A549 (cell line): ENCODE data around the gene LARP1B. TPM values are rescaled to one million over a fixed set of nuclear protein-coding genes. Genes with fewer than 3 reads are reported as not detected.

ENCODE experiments used
- ATAC-seq, 2 experiments: fragments of 200-7000 bp in 1 of 2; fragments of >200 bp in 1 of 2; cut with Nextera tagmentation in 1 of 2; cut with Tn5 transposase in 1 of 2; 3 replicates each; pipeline versions ENCODE4 v1.8.0 to v1.9.1; 2018 to 2020; ENCODE audit warnings: mild to moderate bottlenecking in 1 of 2, moderate library complexity in 1 of 2
- CTCF ChIA-PET: fragments of 300-600 bp; sonication (Branson Sonifier 250); formaldehyde crosslinking; extraction: SDS; loops from one replicate; lab custom pipeline; 2021; ENCODE audit warnings: antibody characterized with exemption, inconsistent platforms; lab: Yijun Ruan, JAX
- POLR2A ChIA-PET: fragments of 350-600 bp; formaldehyde crosslinking; extraction: SDS; loops from one replicate; lab custom pipeline; 2021; ENCODE audit warnings: antibody characterized with exemption, inconsistent platforms; lab: Yijun Ruan, JAX
- DNase-seq, 2 experiments: peaks; one replicate each; pipeline versions ENCODE4 v3.0.0 to v3.0.0-alpha.2; 2011 to 2016; ENCODE audit warnings: low read depth in 1 of 2, low spot score in 1 of 2
- FAIRE-seq: peaks from 2 replicates; lab custom pipeline; 2011; peaks lifted over from hg19 to GRCh38; lab: Jason Lieb, UNC
- H3K27ac ChIP-seq, 2 experiments: fragments of >200 bp; sonication (Bioruptor Twin); formaldehyde crosslinking; 3 replicates each; pipeline ENCODE4 v1.5.1; 2016 to 2017
- H3K4me1 ChIP-seq: fragments of >200 bp; sonication (Bioruptor Twin); formaldehyde crosslinking; 3 replicates; pipeline ENCODE4 v1.6.1; 2016
- H3K4me2 ChIP-seq: fragments of >200 bp; sonication (Bioruptor Twin); formaldehyde crosslinking; 3 replicates; pipeline ENCODE4 v1.6.1; 2016
- H3K4me3 ChIP-seq: fragments of >200 bp; sonication (Bioruptor Twin); formaldehyde crosslinking; 3 replicates; pipeline ENCODE4 v1.5.1; 2016
- H3K9me3 ChIP-seq: fragments of >200 bp; sonication (Bioruptor Twin); formaldehyde crosslinking; 3 replicates; pipeline ENCODE4 v1.6.1; 2016
- BHLHE40 ChIP-seq: IDR thresholded peaks from 2 replicates; pipeline ENCODE4 v1.6.1; 2012; ENCODE audit warnings: low read depth, low read length, inconsistent platforms
- CBX8 ChIP-seq: fragments of 200-600 bp; sonication (generic); IDR thresholded peaks from 2 replicates; pipeline ENCODE4 v1.6.1; 2016
- CHD2 ChIP-seq: fragments of 150-350 bp; IDR thresholded peaks from 2 replicates; pipeline ENCODE4 v1.6.1; 2014; ENCODE audit warnings: low read length; ENCODE audit not compliant: partially characterized antibody
- EHMT2 ChIP-seq: fragments of 200-600 bp; sonication (generic); IDR thresholded peaks from 2 replicates; pipeline ENCODE4 v1.6.1; 2016; ENCODE audit warnings: antibody characterized with exemption, low read depth, mild to moderate bottlenecking, moderate library complexity
- ESRRA ChIP-seq: fragments of 150-350 bp; IDR thresholded peaks from 2 replicates; pipeline ENCODE4 v1.6.1; 2014; ENCODE audit warnings: mild to moderate bottlenecking, low read length, borderline replicate concordance
- FOSB ChIP-seq: fragments of 250-450 bp; sonication (Bioruptor Pico); IDR thresholded peaks from 2 replicates; pipeline ENCODE4 v1.5.0; 2020; ENCODE audit warnings: mild to moderate bottlenecking, moderate library complexity
- FOSL2 ChIP-seq, 2 experiments: fragments of 450-650 bp in 1 of 2; fragments of >200 bp in 1 of 2; sonication (Bioruptor Twin) in 1 of 2; formaldehyde crosslinking; IDR thresholded peaks; 2 replicates each; pipeline versions ENCODE4 v1.5.0 to v1.6.1; 2016 to 2020; ENCODE audit warnings: mild to moderate bottlenecking in 1 of 2, moderate library complexity in 1 of 2
- FOXS1 ChIP-seq: fragments of 250-450 bp; sonication (Bioruptor Pico); IDR thresholded peaks from 2 replicates; pipeline ENCODE4 v1.5.0; 2020; ENCODE audit warnings: mild to moderate bottlenecking, moderate library complexity
- HDAC2 ChIP-seq: fragments of 200-600 bp; sonication (generic); IDR thresholded peaks from 2 replicates; pipeline ENCODE4 v1.6.1; 2016
- JUN ChIP-seq, 2 experiments: fragments of >200 bp; sonication (Bioruptor Twin); formaldehyde crosslinking; IDR thresholded peaks; 2 replicates in 1 of 2; 3 replicates in 1 of 2; pipeline ENCODE4 v1.6.1; 2016 to 2017
- KDM1A ChIP-seq: fragments of 200-600 bp; sonication (generic); IDR thresholded peaks from 2 replicates; pipeline ENCODE4 v1.6.1; 2016; ENCODE audit warnings: low read depth, mild to moderate bottlenecking
- KDM5A ChIP-seq: fragments of 200-600 bp; sonication (generic); IDR thresholded peaks from 2 replicates; pipeline ENCODE4 v1.6.1; 2016; ENCODE audit warnings: antibody characterized with exemption, mild to moderate bottlenecking
- MAFK ChIP-seq: fragments of 450-650 bp; IDR thresholded peaks from 2 replicates; pipeline ENCODE4 v1.6.1; 2014; ENCODE audit not compliant: partially characterized antibody
- NFE2L2 ChIP-seq: fragments of 150-350 bp; conservative IDR thresholded peaks from 2 replicates; pipeline ENCODE4 v1.6.1; 2014; ENCODE audit warnings: low read length
- NPAS2 ChIP-seq: fragments of 250-450 bp; sonication (Bioruptor Pico); IDR thresholded peaks from 2 replicates; pipeline ENCODE4 v1.8.0; 2022; ENCODE audit warnings: mild to moderate bottlenecking, moderate library complexity, borderline replicate concordance
- POLR2A ChIP-seq: IDR thresholded peaks from 2 replicates; pipeline ENCODE4 v1.6.1; 2012; ENCODE audit warnings: mild to moderate bottlenecking, low read length
- RARB ChIP-seq: fragments of 250-450 bp; sonication (Bioruptor Pico); IDR thresholded peaks from 2 replicates; pipeline ENCODE4 v1.8.0; 2021; ENCODE audit warnings: mild to moderate bottlenecking, moderate library complexity
- RCOR1 ChIP-seq: fragments of 150-350 bp; IDR thresholded peaks from 2 replicates; pipeline ENCODE4 v1.6.1; 2014; ENCODE audit warnings: antibody characterized with exemption, low read length, low read depth
- SMC3 ChIP-seq: fragments of >200 bp; sonication (Bioruptor Twin); formaldehyde crosslinking; IDR thresholded peaks from 3 replicates; pipeline ENCODE4 v1.6.1; 2018; ENCODE audit warnings: inconsistent platforms
- SREBF2 ChIP-seq: fragments of 450-650 bp; IDR thresholded peaks from 2 replicates; pipeline ENCODE4 v1.6.1; 2014; ENCODE audit warnings: mild to moderate bottlenecking, moderate library complexity
- TP53 ChIP-seq: fragments of 250-450 bp; sonication (Bioruptor Pico); IDR thresholded peaks from 2 replicates; pipeline ENCODE4 v1.5.0; 2021; ENCODE audit warnings: mild to moderate bottlenecking, moderate library complexity
- ZC3H11A ChIP-seq: fragments of 450-650 bp; IDR thresholded peaks from 2 replicates; pipeline ENCODE4 v1.6.1; 2014; ENCODE audit warnings: antibody characterized with exemption, mild to moderate bottlenecking
- ZFP36 ChIP-seq: fragments of 450-650 bp; IDR thresholded peaks from 2 replicates; pipeline ENCODE4 v1.6.1; 2014; ENCODE audit warnings: borderline replicate concordance; ENCODE audit not compliant: partially characterized antibody
- ZNF302 ChIP-seq: fragments of 250-450 bp; sonication (Bioruptor Pico); IDR thresholded peaks from 2 replicates; pipeline ENCODE4 v1.9.0; 2021; ENCODE audit warnings: inconsistent platforms, mild to moderate bottlenecking, moderate library complexity
- WGBS: methylation state at CpG from one replicate; pipeline ENCODE4 v1.1.6; 2017; ENCODE audit errors: missing lambda C conversion rate; 5-methylcytosine and 5-hydroxymethylcytosine counted together
- polyA plus RNA-seq, 4 experiments: library from polyadenylated mRNA; depleted of rRNA in 3 of 4; stranded (reverse); fragments of >200 nt; fragmentation: RNase III in 1 of 4; extraction: RNeasy Plus Mini Kit Qiagen cat#74134 plus additional on column Dnase treatment in 1 of 4; gene quantifications; 2 replicates in 3 of 4; 3 replicates in 1 of 4; pipeline ENCODE4 v1.2.3, GENCODE V29; 2011 to 2017
- TF ChIP-seq, protein P1 (sequence below): fragments of 250-450 bp; sonication (Bioruptor Pico); IDR thresholded peaks from 2 replicates; pipeline ENCODE4 v1.5.0; 2020; ENCODE audit warnings: low read depth, mild to moderate bottlenecking, moderate library complexity
- TF ChIP-seq, protein P2 (sequence below): fragments of 250-450 bp; sonication (Bioruptor Pico); IDR thresholded peaks from 2 replicates; pipeline ENCODE4 v1.5.0; 2021; ENCODE audit warnings: mild to moderate bottlenecking, moderate library complexity, borderline replicate concordance
- TF ChIP-seq, protein P3 (sequence below): IDR thresholded peaks from 2 replicates; pipeline ENCODE4 v1.6.1; 2012
- TF ChIP-seq, protein P4 (sequence below): IDR thresholded peaks from 2 replicates; pipeline ENCODE4 v1.6.1; 2012; ENCODE audit warnings: low read depth, borderline replicate concordance

Gene LARP1B
- polyA plus RNA-seq, 2 of the 4 experiments (the other 2 are of a cell fraction) = 8.6 to 25.6 TPM

DNA sequence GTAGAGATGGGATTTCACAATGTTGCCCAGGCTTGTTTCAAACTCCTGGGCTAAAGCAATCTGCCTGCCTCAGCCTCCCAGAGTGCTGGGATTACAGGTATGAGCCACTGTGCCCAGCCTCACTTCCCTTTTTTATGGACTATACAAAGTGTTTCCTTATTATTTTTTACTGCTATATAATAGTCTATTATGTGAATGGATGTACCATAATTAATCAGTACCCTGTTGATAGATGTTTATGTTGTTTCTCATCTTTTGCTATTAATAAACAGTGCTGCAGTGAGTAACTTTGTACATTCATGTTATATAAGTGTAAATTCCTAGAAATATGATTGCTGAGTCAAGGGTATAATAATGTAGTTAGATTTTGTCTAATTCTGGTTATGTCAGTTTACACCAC lies 35.8 kb upstream of the LARP1B start:
- TF ChIP-seq TP53 (CRISPR knock-in tag) (no peak), FOXS1 (CRISPR knock-in tag) (no peak), NPAS2 (CRISPR knock-in tag) (no peak), CBX8 (no peak), ZNF302 (no peak), KDM1A (no peak), SMC3 (no peak), EHMT2 (no peak), MAFK (no peak), RCOR1 (no peak), RARB (no peak), SREBF2 (no peak), ESRRA (no peak), FOSB (CRISPR knock-in tag) (no peak), HDAC2 (no peak)
- TF ChIP-seq, protein P1, sequence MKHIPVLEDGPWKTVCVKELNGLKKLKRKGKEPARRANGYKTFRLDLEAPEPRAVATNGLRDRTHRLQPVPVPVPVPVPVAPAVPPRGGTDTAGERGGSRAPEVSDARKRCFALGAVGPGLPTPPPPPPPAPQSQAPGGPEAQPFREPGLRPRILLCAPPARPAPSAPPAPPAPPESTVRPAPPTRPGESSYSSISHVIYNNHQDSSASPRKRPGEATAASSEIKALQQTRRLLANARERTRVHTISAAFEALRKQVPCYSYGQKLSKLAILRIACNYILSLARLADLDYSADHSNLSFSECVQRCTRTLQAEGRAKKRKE = no peak
- TF ChIP-seq, protein P2, sequence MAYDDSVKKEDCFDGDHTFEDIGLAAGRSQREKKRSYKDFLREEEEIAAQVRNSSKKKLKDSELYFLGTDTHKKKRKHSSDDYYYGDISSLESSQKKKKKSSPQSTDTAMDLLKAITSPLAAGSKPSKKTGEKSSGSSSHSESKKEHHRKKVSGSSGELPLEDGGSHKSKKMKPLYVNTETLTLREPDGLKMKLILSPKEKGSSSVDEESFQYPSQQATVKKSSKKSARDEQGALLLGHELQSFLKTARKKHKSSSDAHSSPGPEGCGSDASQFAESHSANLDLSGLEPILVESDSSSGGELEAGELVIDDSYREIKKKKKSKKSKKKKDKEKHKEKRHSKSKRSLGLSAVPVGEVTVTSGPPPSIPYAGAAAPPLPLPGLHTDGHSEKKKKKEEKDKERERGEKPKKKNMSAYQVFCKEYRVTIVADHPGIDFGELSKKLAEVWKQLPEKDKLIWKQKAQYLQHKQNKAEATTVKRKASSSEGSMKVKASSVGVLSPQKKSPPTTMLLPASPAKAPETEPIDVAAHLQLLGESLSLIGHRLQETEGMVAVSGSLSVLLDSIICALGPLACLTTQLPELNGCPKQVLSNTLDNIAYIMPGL = no peak
- TF ChIP-seq, protein P3, sequence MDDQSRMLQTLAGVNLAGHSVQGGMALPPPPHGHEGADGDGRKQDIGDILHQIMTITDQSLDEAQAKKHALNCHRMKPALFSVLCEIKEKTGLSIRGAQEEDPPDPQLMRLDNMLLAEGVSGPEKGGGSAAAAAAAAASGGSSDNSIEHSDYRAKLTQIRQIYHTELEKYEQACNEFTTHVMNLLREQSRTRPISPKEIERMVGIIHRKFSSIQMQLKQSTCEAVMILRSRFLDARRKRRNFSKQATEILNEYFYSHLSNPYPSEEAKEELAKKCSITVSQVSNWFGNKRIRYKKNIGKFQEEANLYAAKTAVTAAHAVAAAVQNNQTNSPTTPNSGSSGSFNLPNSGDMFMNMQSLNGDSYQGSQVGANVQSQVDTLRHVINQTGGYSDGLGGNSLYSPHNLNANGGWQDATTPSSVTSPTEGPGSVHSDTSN = no peak
- TF ChIP-seq, protein P4, sequence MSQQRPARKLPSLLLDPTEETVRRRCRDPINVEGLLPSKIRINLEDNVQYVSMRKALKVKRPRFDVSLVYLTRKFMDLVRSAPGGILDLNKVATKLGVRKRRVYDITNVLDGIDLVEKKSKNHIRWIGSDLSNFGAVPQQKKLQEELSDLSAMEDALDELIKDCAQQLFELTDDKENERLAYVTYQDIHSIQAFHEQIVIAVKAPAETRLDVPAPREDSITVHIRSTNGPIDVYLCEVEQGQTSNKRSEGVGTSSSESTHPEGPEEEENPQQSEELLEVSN = no peak
- no peak for FAIRE-seq
- H3K9me3 ChIP-seq = no peaks in the 10 kb centered on the region
- ATAC-seq = no peak
- H3K4me3 ChIP-seq = no peak overlapping the region
- ChIA-PET CTCF (no interaction called here), POLR2A (no interaction called here)
- H3K27ac ChIP-seq = no peak overlapping the region
- DNase-seq = no peak
- no peak overlapping the region for H3K4me2 ChIP-seq
- no peaks in the 10 kb centered on the region for H3K4me1 ChIP-seq

DNA sequence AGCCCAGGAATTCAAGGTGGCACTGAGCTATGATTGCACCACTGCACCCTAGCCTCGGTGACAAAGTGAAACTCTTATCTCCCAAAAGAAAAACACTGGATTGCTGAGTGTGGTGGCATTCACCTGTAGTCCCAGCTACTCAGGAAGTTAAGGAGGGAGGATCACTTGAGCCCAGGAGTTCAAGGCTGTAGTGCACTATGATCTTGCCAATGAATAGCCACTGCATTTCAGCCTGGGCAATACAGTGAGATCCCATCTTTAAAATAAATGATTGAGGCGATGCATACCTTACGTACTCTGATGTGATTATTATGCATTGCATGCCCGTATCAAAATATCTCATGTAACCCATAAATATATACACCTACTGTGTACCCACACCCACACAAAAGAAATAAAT lies 31.2 kb upstream of the LARP1B start:
- 94% methylated on average over 4 of the region's 4 CpGs for WGBS
- no peak for TF ChIP-seq POLR2A
- TF ChIP-seq FOSL2 (IDR thresholded peaks at IDR 0.05) = no peak
- TF ChIP-seq FOSL2 (CRISPR knock-in tag; IDR thresholded peaks at IDR 0.05) = no peak
- no peak for TF ChIP-seq BHLHE40
- TF ChIP-seq RARB = no peak
- no peak for TF ChIP-seq ZC3H11A
- no peak for TF ChIP-seq KDM5A
- no peak for TF ChIP-seq NFE2L2
- TF ChIP-seq CHD2 = no peak
- no peak for TF ChIP-seq SREBF2
- TF ChIP-seq ZFP36 = no peak
- TF ChIP-seq, protein P2 = no peak
- no peak for TF ChIP-seq JUN (IDR thresholded peaks at IDR 0.05)
- Histone ChIP-seq H3K27ac (no peak overlapping the region), H3K4me1 (no peaks in the 10 kb centered on the region), H3K9me3 (no peaks in the 10 kb centered on the region), H3K4me2 (no peak overlapping the region), H3K4me3 (no peak overlapping the region)
- POLR2A ChIA-PET = no interaction called here
- ATAC-seq = no peak
- DNase-seq = no peak
- CTCF ChIA-PET = no interaction called here
- FAIRE-seq = no peak
